Colonic mucosa (tissue), 4 donors: ENCODE measurements around the gene LAD1. TPM values are rescaled to one million over a fixed set of nuclear protein-coding genes. Genes with fewer than 3 reads are reported as not detected.

Source experiments
- DNase-seq: peaks from one replicate; pipeline ENCODE4 v3.0.0-alpha.2; 2020
- H3K27ac ChIP-seq: fragments of 200-600 bp; one replicate; pipeline ENCODE4 v1.8.0; 2021
- H3K27me3 ChIP-seq: fragments of 200-600 bp; one replicate; pipeline ENCODE4 v1.8.0; 2021
- H3K36me3 ChIP-seq: fragments of 200-600 bp; one replicate; pipeline ENCODE4 v1.8.0; 2021
- H3K4me1 ChIP-seq: fragments of 200-600 bp; one replicate; pipeline ENCODE4 v1.8.0; 2021; ENCODE audit warnings: mild to moderate bottlenecking
- H3K4me3 ChIP-seq: fragments of 200-600 bp; one replicate; pipeline ENCODE4 v1.8.0; 2021
- H3K9ac ChIP-seq, 2 donors: one replicate each; pipeline ENCODE4 v1.7.0; 2013; ENCODE audit warnings: control low read depth in 2 of 2, low read depth in 2 of 2, low read length in 2 of 2
- H3K9me3 ChIP-seq: fragments of 200-600 bp; one replicate; pipeline ENCODE4 v1.8.0; 2021
- CTCF ChIP-seq: fragments of 200-600 bp; IDR thresholded peaks from one replicate; pipeline ENCODE4 v1.8.0; 2022; ENCODE audit warnings: antibody characterized with exemption, mild to moderate bottlenecking
- intact Hi-C: fragments of 100-400 bp; cut with DNase I; formaldehyde crosslinking; loops from one replicate; pipeline ENCODE4 v1.14.1; 2022
- total RNA-seq, 2 donors: library from RNA; stranded (reverse); fragmentation: NEBNext Ultra II Directional in 1 of 2; extraction: Animal tissue kit (Norgen Biotek cat#: 25700) in 1 of 2; gene quantifications; one replicate each; pipeline ENCODE4 v1.2.1, GENCODE V29; 2021
- donor health status: healthy.
- donor health status: DM: no; HTN: no; CAD: no.
- donor health status: DM: no; HTN: no; CAD: no.

Gene LAD1
- total RNA-seq, 2 donors from 2014 or later = 160 to 280 TPM

GRCh38 chr1:201436969-201437368, 37.8 kb upstream of the LAD1 start:
- no peak overlapping the region for H3K27ac ChIP-seq
- H3K27me3 ChIP-seq = no peaks in the 10 kb centered on the region
- H3K9me3 ChIP-seq = no peaks in the 10 kb centered on the region
- no peak for DNase-seq
- intact Hi-C loops = no loop called here
- H3K4me1 ChIP-seq = no peaks in the 10 kb centered on the region
- no peak overlapping the region for H3K4me3 ChIP-seq
- no peak overlapping the region for H3K9ac ChIP-seq
- H3K36me3 ChIP-seq = no peaks in the 10 kb centered on the region
- TF ChIP-seq CTCF = no peak

- TF ChIP-seq CTCF = no peak
- Histone ChIP-seq H3K9ac (no peak overlapping the region), H3K4me1 (no peaks in the 10 kb centered on the region), H3K27me3 (no peaks in the 10 kb centered on the region), H3K27ac (no peak overlapping the region), H3K9me3 (no peaks in the 10 kb centered on the region), H3K36me3 (no peaks in the 10 kb centered on the region), H3K4me3 (no peak overlapping the region)
- DNase-seq = no peak
- intact Hi-C loops = no loop called here
Observed at GRCh38 chr1:201436393-201436792, 37.3 kb upstream of the LAD1 start.

- H3K27ac ChIP-seq = no peak overlapping the region
- H3K9me3 ChIP-seq = no peaks in the 10 kb centered on the region
- H3K36me3 ChIP-seq = no peaks in the 10 kb centered on the region
- no peak for DNase-seq
- no peaks in the 10 kb centered on the region for H3K4me1 ChIP-seq
- H3K27me3 ChIP-seq = no peaks in the 10 kb centered on the region
- H3K4me3 ChIP-seq = no peak overlapping the region
- intact Hi-C loops = no loop called here
- no peak for TF ChIP-seq CTCF
- H3K9ac ChIP-seq = no peak overlapping the region
Observed at GRCh38 chr1:201434266-201434665, 35.1 kb upstream of the LAD1 start.

GRCh38 chr1:201433609-201434008, 34.5 kb upstream of the LAD1 start:
- Histone ChIP-seq H3K4me1 (no peaks in the 10 kb centered on the region), H3K4me3 (no peak overlapping the region), H3K27me3 (no peaks in the 10 kb centered on the region), H3K27ac (no peak overlapping the region), H3K9ac (no peak overlapping the region), H3K36me3 (no peaks in the 10 kb centered on the region), H3K9me3 (no peaks in the 10 kb centered on the region)
- no peak for TF ChIP-seq CTCF
- DNase-seq = no peak
- intact Hi-C loops = no loop called here

GRCh38 chr1:201430776-201431175, 31.7 kb upstream of the LAD1 start:
- intact Hi-C loops = no loop called here
- no peak overlapping the region for H3K4me3 ChIP-seq
- no peaks in the 10 kb centered on the region for H3K4me1 ChIP-seq
- H3K27ac ChIP-seq = no peak overlapping the region
- no peaks in the 10 kb centered on the region for H3K27me3 ChIP-seq
- no peak for TF ChIP-seq CTCF
- DNase-seq = no peak
- no peak overlapping the region for H3K9ac ChIP-seq
- H3K36me3 ChIP-seq = no peaks in the 10 kb centered on the region
- H3K9me3 ChIP-seq = no peaks in the 10 kb centered on the region
